ENCODE data around the gene WWOX. TPM values are rescaled to one million over a fixed set of nuclear protein-coding genes. Genes with fewer than 3 reads are reported as not detected.

WWOX gene
- total RNA-seq, 2 experiments from 2014 or later, result 20.2 to 21.4 TPM

GRCh38 chr16:78624366-78624765, 524.9 kb downstream of the WWOX start:
- DNase-seq, result no peak
- Mint-ChIP-seq H3K4me1 (ENCODE audit: low read depth) (no peaks in the 10 kb centered on the region), H3K27me3 (ENCODE audit: low read depth) (no peaks in the 10 kb centered on the region), H3K4me3 (no peak overlapping the region), H3K27ac (no peak overlapping the region), H3K36me3 (ENCODE audit: low read depth) (peaks cover 2% of the 10 kb centered on the region), H3K9me3 (peaks cover 5% of the 10 kb centered on the region)
- CTCF ChIA-PET, result no interaction called here
- intact Hi-C loops (cut with micrococcal nuclease), result no loop called here

DNA sequence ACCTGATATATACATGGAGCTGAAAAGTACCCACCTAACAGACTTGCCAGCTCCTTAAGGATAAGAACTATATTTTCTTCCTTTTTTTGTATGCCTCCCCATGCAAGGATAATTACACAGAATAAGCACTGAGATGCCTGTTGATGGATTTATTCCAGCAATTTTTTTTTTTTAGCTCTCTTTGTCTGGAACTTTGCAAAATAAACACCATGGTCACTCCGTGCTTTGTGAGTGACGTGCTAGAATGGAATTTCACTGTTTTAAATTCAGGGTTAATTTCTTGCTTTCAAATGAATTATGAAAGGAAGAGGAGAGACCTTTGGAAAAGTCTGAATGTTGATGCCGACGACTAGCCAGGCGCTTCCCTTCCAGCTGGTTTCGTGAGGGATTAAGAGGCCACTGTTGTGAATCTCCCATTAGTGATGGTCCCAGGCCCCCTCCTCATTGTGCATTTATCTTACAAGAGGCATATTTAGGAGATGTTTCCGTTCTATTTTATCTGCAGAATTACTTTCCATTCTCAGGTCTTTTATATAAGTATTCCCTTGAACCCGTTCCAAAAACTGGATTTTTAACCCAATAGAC, 529.1 kb downstream of the WWOX start:
- no peaks in the 10 kb centered on the region for H3K4me1 Mint-ChIP-seq (ENCODE audit: low read depth)
- no peak overlapping the region for H3K4me3 Mint-ChIP-seq
- intact Hi-C loops (cut with micrococcal nuclease), result no loop called here
- DNase-seq, result no peak
- H3K9me3 Mint-ChIP-seq, result peaks cover 14% of the 10 kb centered on the region
- CTCF ChIA-PET, result no interaction called here
- H3K36me3 Mint-ChIP-seq (ENCODE audit: low read depth), result peaks cover 7% of the 10 kb centered on the region
- no peak overlapping the region for H3K27ac Mint-ChIP-seq
- H3K27me3 Mint-ChIP-seq (ENCODE audit: low read depth), result no peaks in the 10 kb centered on the region

DNA sequence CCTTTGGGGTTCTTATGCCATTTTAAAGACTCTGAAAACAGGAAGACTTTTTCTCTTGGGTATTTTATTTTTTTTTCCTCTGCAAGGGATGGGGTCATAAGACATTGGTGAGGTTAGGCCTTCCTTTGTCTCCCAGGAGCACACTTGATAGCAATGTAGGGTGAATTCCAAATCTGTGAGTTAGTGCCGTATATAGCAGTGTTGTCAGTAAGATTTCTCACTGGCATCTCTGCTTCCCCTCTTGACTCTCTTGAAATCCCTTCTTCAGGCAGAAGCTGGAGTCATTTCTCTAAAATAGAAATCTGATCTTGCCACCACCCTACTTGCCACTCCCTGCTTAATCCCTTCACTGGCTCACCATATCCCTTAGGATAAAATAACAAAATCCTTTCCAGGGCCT, 529.7 kb downstream of the WWOX start:
- no peak for DNase-seq
- H3K4me3 Mint-ChIP-seq, result no peak overlapping the region
- no peak overlapping the region for H3K27ac Mint-ChIP-seq
- no peaks in the 10 kb centered on the region for H3K4me1 Mint-ChIP-seq (ENCODE audit: low read depth)
- CTCF ChIA-PET, result no interaction called here
- peaks cover 7% of the 10 kb centered on the region for H3K36me3 Mint-ChIP-seq (ENCODE audit: low read depth)
- peaks cover 14% of the 10 kb centered on the region for H3K9me3 Mint-ChIP-seq
- no peaks in the 10 kb centered on the region for H3K27me3 Mint-ChIP-seq (ENCODE audit: low read depth)
- intact Hi-C loops (cut with micrococcal nuclease), result no loop called here

GRCh38 chr16:78630102-78630501, 530.6 kb downstream of the WWOX start:
- Mint-ChIP-seq H3K36me3 (ENCODE audit: low read depth) (peaks cover 7% of the 10 kb centered on the region), H3K27ac (no peak overlapping the region), H3K4me1 (ENCODE audit: low read depth) (no peaks in the 10 kb centered on the region), H3K9me3 (peaks cover 14% of the 10 kb centered on the region), H3K27me3 (ENCODE audit: low read depth) (no peaks in the 10 kb centered on the region), H3K4me3 (no peak overlapping the region)
- no peak for DNase-seq
- CTCF ChIA-PET, result no interaction called here
- intact Hi-C loops (cut with micrococcal nuclease), result no loop called here

- CTCF ChIA-PET, result no interaction called here
- Mint-ChIP-seq H3K9me3 (peaks cover 14% of the 10 kb centered on the region), H3K4me3 (no peak overlapping the region), H3K36me3 (ENCODE audit: low read depth) (peaks cover 8% of the 10 kb centered on the region), H3K27ac (no peak overlapping the region), H3K27me3 (ENCODE audit: low read depth) (no peaks in the 10 kb centered on the region), H3K4me1 (ENCODE audit: low read depth) (no peaks in the 10 kb centered on the region)
- intact Hi-C loops (cut with micrococcal nuclease), result no loop called here
- DNase-seq, result no peak
These were observed 534.1 kb downstream of the WWOX start for GRCh38 chr16:78633551-78633950.

GRCh38 chr16:78635807-78636206, 536.4 kb downstream of the WWOX start:
- CTCF ChIA-PET, result no interaction called here
- no peaks in the 10 kb centered on the region for H3K27me3 Mint-ChIP-seq (ENCODE audit: low read depth)
- H3K27ac Mint-ChIP-seq, result no peak overlapping the region
- DNase-seq, result no peak
- no peaks in the 10 kb centered on the region for H3K4me1 Mint-ChIP-seq (ENCODE audit: low read depth)
- H3K4me3 Mint-ChIP-seq, result no peak overlapping the region
- intact Hi-C loops (cut with micrococcal nuclease), result no loop called here
- H3K9me3 Mint-ChIP-seq, result no peaks in the 10 kb centered on the region
- peaks cover 2% of the 10 kb centered on the region for H3K36me3 Mint-ChIP-seq (ENCODE audit: low read depth)

GRCh38 chr16:78638371-78638770, 538.9 kb downstream of the WWOX start:
- no peaks in the 10 kb centered on the region for H3K4me1 Mint-ChIP-seq (ENCODE audit: low read depth)
- no peaks in the 10 kb centered on the region for H3K27me3 Mint-ChIP-seq (ENCODE audit: low read depth)
- H3K36me3 Mint-ChIP-seq (ENCODE audit: low read depth), result peaks cover 2% of the 10 kb centered on the region
- H3K9me3 Mint-ChIP-seq, result no peaks in the 10 kb centered on the region
- CTCF ChIA-PET, result no interaction called here
- H3K27ac Mint-ChIP-seq, result no peak overlapping the region
- intact Hi-C loops (cut with micrococcal nuclease), result no loop called here
- H3K4me3 Mint-ChIP-seq, result no peak overlapping the region
- no peak for DNase-seq

DNA sequence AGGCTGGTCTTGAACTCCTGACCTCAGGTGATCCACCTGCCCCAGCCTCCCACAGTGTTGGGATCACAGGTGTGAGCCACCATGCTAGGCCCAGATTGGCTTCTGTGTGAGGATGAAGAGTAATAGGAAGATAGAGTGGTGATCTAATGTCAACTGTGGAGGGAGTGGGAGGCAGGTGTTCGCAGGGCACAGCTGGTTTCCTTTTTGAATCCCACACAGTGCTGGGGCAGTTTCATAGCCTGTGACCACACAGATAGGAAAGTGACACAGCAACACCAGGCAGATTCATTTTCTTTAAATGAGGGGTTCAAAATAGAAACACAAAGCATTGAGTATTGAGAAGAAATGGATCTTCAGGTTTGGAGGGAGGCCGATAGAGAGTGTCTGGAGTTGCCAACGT, 540.3 kb downstream of the WWOX start:
- Mint-ChIP-seq H3K27ac (no peak overlapping the region), H3K27me3 (ENCODE audit: low read depth) (no peaks in the 10 kb centered on the region), H3K36me3 (ENCODE audit: low read depth) (peaks cover 2% of the 10 kb centered on the region), H3K9me3 (no peaks in the 10 kb centered on the region), H3K4me3 (no peak overlapping the region), H3K4me1 (ENCODE audit: low read depth) (no peaks in the 10 kb centered on the region)
- CTCF ChIA-PET, result no interaction called here
- intact Hi-C loops (cut with micrococcal nuclease), result no loop called here
- DNase-seq, result no peak

DNA sequence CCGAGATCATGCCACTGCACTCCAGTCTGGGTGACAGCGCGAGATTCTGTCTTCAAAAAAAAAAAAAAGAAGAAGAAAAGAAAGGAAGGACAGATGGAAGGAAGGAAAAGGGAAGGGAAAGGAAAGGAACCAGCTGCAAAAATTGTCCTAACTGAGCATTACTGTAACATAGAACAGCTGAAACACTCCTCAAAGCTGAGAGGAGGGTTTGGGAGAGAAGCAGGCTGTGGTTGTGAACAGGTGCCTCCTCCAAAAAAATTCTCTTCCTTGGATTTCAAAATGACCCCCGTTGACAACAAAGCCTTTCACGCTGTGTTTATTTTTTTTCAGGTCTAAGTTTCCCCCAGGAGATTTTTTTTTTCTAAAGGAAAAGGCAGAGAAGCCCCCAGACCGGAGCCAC, 541.4 kb downstream of the WWOX start:
- H3K4me3 Mint-ChIP-seq, result no peak overlapping the region
- no peak for DNase-seq
- no peaks in the 10 kb centered on the region for H3K36me3 Mint-ChIP-seq (ENCODE audit: low read depth)
- CTCF ChIA-PET, result no interaction called here
- no peaks in the 10 kb centered on the region for H3K27me3 Mint-ChIP-seq (ENCODE audit: low read depth)
- H3K9me3 Mint-ChIP-seq, result no peaks in the 10 kb centered on the region
- H3K27ac Mint-ChIP-seq, result no peak overlapping the region
- no peaks in the 10 kb centered on the region for H3K4me1 Mint-ChIP-seq (ENCODE audit: low read depth)
- intact Hi-C loops (cut with micrococcal nuclease), result no loop called here

GRCh38 chr16:78641433-78641832, 542.0 kb downstream of the WWOX start:
- H3K9me3 Mint-ChIP-seq, result no peaks in the 10 kb centered on the region
- H3K4me1 Mint-ChIP-seq (ENCODE audit: low read depth), result no peaks in the 10 kb centered on the region
- no peak for DNase-seq
- no peak overlapping the region for H3K27ac Mint-ChIP-seq
- H3K4me3 Mint-ChIP-seq, result no peak overlapping the region
- H3K36me3 Mint-ChIP-seq (ENCODE audit: low read depth), result no peaks in the 10 kb centered on the region
- H3K27me3 Mint-ChIP-seq (ENCODE audit: low read depth), result no peaks in the 10 kb centered on the region
- CTCF ChIA-PET, result no interaction called here
- intact Hi-C loops (cut with micrococcal nuclease), result no loop called here

DNA sequence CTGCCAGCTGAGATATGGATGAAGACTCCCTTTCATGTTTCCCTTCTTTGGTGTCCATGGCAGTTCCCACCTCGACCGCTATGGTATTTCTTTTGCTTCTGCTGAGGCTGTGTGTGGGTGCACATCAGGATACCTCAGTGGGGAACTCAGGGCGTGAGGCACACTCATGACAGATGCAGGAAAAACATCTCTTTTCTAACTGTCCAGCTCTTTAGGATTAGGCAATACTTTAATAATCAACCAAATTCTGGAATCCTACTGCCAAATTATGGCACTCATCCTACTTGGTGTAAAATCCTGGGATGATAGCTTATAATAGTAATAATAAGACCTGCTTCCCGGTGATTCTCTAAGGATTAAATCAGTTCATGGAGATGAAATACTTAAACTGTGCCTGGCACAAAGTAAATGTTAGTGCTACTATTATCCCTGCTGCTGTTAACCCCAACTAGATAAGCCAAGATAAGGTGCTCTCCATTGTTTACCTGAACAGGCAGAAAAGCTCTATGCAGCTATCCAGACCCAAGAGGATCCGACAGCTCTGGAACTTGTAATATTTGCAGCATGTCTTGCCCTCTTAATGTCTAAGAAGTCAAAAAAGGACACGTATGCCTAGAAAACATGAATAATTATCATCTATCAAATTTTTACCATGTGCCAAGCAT, 543.3 kb downstream of the WWOX start:
- H3K27ac Mint-ChIP-seq, result no peak overlapping the region
- no peaks in the 10 kb centered on the region for H3K9me3 Mint-ChIP-seq
- intact Hi-C loops (cut with micrococcal nuclease), result no loop called here
- CTCF ChIA-PET, result interaction anchor here (0.6 kb wide), 1 partner anchor 25 kb away, joined by 4 read pairs; no protein-coding TSS in a partner anchor
- H3K36me3 Mint-ChIP-seq (ENCODE audit: low read depth), result no peaks in the 10 kb centered on the region
- H3K27me3 Mint-ChIP-seq (ENCODE audit: low read depth), result no peaks in the 10 kb centered on the region
- H3K4me3 Mint-ChIP-seq, result no peak overlapping the region
- H3K4me1 Mint-ChIP-seq (ENCODE audit: low read depth), result no peaks in the 10 kb centered on the region
- no peak for DNase-seq

- H3K4me3 Mint-ChIP-seq, result no peak overlapping the region
- CTCF ChIA-PET, result no interaction called here
- H3K36me3 Mint-ChIP-seq (ENCODE audit: low read depth), result peaks cover 2% of the 10 kb centered on the region
- no peak overlapping the region for H3K27ac Mint-ChIP-seq
- no peaks in the 10 kb centered on the region for H3K27me3 Mint-ChIP-seq (ENCODE audit: low read depth)
- no peaks in the 10 kb centered on the region for H3K9me3 Mint-ChIP-seq
- DNase-seq, result no peak
- no peaks in the 10 kb centered on the region for H3K4me1 Mint-ChIP-seq (ENCODE audit: low read depth)
- intact Hi-C loops (cut with micrococcal nuclease), result no loop called here
These were observed 546.2 kb downstream of the WWOX start for GRCh38 chr16:78645657-78646056.

GRCh38 chr16:78647019-78647418, 547.6 kb downstream of the WWOX start:
- Mint-ChIP-seq H3K27me3 (ENCODE audit: low read depth) (no peaks in the 10 kb centered on the region), H3K4me1 (ENCODE audit: low read depth) (no peaks in the 10 kb centered on the region), H3K4me3 (no peak overlapping the region), H3K27ac (no peak overlapping the region), H3K9me3 (no peaks in the 10 kb centered on the region), H3K36me3 (ENCODE audit: low read depth) (peaks cover 2% of the 10 kb centered on the region)
- DNase-seq, result no peak
- CTCF ChIA-PET, result no interaction called here
- intact Hi-C loops (cut with micrococcal nuclease), result no loop called here
